ENCODE results near the gene IL10RA.
"Not testable (repeated sequence)": the region's sequence is repeated elsewhere in the genome, so short reads cannot be mapped to it uniquely, and the experiment has no call there.

IL10RA gene

DNA sequence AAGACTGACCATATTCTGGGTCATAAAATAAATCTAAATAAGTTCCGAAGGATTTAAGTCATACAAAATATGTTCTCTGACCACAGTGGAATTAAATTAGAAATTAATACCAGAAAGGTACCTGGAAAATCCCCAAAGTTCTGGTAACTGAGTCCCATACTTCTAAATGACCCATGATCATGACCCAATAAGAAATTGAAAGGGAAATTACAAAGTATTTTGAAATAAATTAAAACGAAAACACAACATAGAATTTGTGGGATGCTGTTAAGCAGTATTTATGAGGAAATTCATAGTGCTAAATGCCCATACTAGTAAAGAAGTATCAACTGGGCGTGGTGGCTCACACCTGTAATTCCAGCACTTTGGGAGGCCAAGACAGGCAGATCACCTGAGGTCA, 23.4 kb upstream of the IL10RA start:
- no peak for DNase-seq (ENCODE audit: low read depth in 2 of 2)

DNA sequence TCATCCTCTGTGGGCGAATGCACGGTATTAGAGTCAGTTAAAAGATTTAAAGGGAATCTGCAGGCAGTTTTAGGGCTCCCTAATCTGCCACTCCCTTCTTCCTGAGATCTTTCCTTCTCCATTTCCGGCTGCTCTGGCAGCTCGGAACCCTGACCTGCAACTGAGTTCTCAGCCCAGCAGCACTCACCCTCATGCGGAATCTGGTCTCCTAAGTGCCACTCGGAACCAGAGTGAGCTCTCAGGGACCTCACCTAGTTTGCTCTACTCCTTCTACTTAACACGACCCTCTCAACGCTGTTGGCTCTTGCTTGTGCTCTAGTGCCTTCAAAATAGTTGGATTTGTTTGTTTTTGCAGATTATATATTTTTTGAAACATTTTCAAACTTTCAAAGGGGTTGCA, 19.3 kb upstream of the IL10RA start:
- DNase-seq (ENCODE audit: low read depth in 2 of 2), result no peak

DNA sequence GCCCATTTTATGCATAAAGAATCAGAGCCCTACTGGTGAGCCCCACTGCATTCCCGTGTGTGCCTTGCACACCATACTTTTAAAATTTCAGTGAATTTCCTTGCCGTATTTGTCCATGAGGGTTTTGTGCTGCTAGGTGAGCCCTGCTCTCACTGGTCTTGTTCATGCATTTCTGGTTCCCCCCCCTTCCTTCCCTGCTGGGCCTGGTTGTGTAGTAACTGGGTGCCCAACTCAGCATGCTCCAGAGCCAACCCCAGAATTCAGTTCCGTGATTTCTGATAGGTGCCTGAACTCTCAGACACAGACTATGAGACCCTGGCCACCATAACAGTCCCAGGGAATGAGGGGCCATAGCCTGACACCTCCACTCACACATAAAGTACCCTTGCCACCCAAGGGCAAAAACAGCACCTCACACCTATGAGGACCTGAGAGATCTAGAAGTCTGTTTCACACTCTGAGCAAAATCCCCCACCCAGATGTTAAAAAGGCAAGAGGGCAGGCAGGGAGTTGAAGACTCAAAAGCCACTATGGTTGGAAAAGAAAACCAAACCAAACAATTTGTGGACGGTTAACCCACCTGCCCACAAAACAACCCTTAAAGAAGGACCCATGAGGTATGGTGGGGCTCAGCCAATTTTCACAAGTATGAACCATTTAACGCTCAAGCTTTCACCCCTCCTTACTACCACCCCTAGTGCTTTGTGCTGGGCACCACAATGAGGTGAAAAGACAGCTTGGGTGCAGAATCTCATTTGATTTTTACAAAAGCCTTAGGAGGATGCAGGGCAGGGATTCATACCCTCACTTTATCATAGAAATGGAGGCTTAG, 16.8 kb upstream of the IL10RA start:
- DNase-seq (ENCODE audit: low read depth in 2 of 2), result no peak

GRCh38 chr11:117970400-117971024, 15.7 kb upstream of the IL10RA start:
- no peak for DNase-seq (ENCODE audit: low read depth in 2 of 2)

GRCh38 chr11:117972044-117972443, 14.2 kb upstream of the IL10RA start:
- DNase-seq (ENCODE audit: low read depth in 2 of 2), result no peak

- DNase-seq (ENCODE audit: low read depth in 2 of 2), result no peak
Measured at GRCh38 chr11:117972629-117973502, 13.3 kb upstream of the IL10RA start.

DNA sequence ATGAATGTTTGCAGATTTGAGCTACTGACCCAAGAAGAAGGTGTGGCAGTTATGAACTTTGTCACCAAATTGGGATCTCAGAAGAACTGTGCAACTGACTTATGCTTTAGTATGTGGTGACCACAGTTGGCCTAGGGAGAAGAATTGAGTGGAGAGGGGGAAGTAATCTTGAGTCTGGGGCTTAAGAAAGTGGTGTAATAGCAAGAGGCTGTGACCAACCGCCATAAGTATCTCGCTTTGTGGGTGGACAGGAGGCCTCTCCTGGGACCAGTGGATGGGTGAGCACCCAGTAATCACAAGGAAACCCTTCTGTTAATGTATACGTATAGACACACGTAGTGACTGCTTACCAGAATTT, 12.7 kb upstream of the IL10RA start:
- DNase-seq (ENCODE audit: low read depth in 2 of 2), result no peak

DNA sequence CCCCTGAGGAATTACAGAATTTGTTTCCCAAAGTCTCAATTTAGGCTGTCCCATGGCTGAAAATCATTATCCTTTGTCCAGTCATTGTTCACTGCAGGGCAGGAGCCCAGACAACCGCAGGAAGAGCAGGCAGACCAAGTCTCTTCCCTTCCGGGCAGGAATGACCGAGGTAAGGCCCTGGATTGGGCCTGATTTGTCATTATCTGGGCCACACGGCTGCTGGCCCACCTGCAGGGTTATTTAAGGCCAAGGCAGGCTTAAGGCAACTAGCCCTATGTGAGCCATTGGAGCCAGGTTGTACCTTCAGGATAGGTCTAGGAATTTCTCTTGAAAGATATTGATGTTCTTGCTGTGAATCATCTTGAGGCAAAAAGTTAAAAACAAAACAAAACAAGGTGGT, 9.7 kb upstream of the IL10RA start:
- no peak for DNase-seq (ENCODE audit: low read depth in 2 of 2)

DNA sequence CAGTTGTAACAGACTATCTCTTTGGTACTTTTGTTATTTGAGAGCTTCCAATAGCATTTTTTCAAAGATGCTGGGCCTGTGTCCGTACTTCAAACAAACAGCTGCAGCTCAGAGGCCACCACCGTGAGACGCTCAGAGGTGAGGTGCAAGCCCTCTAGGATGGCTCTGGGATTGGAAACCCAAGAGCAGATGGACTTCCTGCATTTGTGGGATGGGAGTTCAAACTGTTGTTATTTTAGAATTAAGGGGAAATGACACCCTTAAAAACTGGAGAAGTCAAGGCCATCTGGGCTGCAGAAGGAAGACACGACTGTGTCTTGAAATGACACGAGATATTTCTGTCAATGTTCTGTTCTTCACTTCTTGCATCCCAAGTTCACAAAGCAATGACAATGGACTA, 9.2 kb upstream of the IL10RA start:
- no peak for DNase-seq (ENCODE audit: low read depth in 2 of 2)

DNA sequence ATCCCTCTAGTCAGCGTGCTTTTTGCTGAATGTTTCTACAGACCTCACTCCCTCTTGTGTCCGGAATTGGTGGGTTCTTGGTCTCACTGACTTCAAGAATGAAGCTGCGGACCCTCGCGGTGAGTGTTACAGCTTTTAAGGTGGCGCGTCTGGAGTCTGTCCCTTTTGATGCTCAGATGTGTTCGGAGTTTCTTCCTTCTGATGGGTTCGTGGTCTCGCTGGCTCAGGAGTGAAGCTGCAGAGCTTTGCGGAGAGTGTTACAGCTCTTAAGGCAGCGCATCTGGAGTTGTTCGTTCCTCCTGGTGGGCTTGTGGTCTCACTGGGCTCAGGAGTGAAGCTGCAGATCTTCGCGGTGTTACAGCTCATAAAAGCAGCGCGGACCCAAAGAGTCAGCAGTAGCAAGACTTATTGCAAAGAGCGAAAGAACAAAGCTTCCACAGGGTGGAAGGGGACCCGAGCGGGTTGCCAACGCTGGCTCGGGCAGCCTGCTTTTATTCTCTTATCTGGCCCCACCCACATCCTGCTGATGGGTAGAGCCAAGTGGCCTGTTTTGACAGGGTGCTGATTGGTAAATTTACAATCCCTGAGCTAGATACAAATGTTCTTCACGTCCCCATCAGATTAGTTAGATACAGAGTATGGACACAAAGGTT, 8.5 kb upstream of the IL10RA start:
- not testable (repeated sequence) for DNase-seq (ENCODE audit: low read depth in 2 of 2)

- not testable (repeated sequence) for DNase-seq (ENCODE audit: low read depth in 2 of 2)
Measured at GRCh38 chr11:117978291-117978910, 7.8 kb upstream of the IL10RA start.

- DNase-seq (ENCODE audit: low read depth in 2 of 2), result no peak
Measured at GRCh38 chr11:117978991-117979390, 7.2 kb upstream of the IL10RA start.

DNA sequence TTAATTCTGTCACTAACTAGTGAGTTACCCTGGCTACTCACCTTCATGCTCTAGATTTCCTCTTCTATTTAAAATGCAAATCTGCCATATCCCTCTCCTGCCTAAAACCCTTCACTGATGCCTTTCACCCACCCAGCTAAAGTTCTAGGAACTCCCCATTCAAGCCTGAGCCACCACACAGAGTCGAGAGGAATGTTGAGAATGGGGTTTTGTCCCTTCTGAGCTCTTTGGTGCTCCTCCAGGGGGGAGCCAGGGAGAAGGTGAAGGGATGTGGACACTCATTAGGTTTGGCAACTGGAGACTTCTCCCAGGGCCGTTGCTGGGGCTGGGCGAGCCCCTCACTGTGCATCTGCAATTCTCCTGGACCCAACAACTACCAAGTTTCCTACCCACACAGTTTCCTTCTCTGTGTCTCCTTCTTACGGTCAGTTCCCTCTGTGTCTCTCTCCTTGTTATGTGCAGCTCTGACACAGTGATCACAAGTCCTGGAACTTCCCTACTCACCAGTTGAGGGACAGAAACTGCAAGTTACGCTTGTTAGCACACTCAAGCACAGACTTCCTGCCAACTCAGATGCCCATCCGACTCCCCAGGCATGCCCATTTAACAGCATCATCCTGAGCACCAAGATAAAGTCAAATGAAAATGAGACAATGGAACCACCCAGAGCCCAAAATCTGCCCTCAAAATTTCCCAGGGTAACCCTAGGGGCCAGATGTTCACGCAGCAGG, 6.5 kb upstream of the IL10RA start:
- DNase-seq (ENCODE audit: low read depth in 2 of 2), result no peak

GRCh38 chr11:117980280-117980679, 5.9 kb upstream of the IL10RA start:
- no peak for DNase-seq (ENCODE audit: low read depth in 2 of 2)

GRCh38 chr11:117980720-117981119, 5.5 kb upstream of the IL10RA start:
- DNase-seq (ENCODE audit: low read depth in 2 of 2), result no peak

DNA sequence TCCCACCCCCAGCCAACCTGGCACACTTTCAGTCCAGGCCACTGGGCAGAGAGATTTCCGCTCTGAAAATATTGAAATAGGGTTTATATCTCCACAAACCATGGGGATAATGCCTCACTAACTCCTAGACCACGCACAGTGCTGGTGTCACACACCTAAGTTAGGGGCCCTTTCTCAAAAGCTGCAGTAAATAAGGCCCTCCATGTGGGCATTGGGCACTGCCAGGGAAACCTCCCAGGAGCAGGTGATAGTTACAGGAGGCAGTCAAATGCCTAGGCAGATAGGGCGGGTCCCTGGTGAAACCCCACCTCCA, 3.1 kb upstream of the IL10RA start:
- no peak for DNase-seq (ENCODE audit: low read depth in 2 of 2)

GRCh38 chr11:117984476-117984875, 1.7 kb upstream of the IL10RA start:
- DNase-seq (ENCODE audit: low read depth in 2 of 2), result no peak

- DNase-seq (ENCODE audit: low read depth in 2 of 2), result no peak
Measured at GRCh38 chr11:117986981-117987574, 884 bp downstream of the IL10RA start.

DNA sequence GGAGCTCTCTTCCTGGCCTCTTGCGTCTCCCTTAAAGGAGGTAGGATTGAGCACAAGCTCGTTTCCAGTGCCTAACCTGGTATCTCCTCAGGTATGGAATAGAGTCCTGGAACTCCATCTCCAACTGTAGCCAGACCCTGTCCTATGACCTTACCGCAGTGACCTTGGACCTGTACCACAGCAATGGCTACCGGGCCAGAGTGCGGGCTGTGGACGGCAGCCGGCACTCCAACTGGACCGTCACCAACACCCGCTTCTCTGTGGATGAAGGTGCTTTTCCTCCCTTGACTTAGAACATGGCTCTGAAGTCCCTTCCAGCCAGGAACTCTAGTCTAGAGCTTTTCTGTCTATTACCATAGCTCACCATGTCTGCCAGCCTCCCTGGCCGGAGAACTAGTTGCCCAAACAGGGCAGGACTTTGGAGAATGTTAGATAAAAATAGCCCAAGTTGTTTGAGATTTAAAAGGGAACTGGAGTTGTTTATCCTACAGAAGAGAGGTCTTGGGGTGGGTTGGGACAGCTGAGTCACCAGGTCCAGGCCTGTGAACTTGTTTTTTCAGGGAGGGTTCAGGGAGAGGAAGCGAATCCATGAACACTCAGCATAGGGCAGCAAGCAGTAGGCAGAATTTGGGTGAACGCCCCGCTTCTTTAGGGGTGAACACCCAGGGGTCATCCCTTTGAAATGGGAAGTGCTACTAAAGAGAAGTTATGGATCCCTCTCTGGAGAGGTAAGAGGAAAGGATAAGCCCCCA, 3.3 kb downstream of the IL10RA start:
- no peak for DNase-seq (ENCODE audit: low read depth in 2 of 2)

DNA sequence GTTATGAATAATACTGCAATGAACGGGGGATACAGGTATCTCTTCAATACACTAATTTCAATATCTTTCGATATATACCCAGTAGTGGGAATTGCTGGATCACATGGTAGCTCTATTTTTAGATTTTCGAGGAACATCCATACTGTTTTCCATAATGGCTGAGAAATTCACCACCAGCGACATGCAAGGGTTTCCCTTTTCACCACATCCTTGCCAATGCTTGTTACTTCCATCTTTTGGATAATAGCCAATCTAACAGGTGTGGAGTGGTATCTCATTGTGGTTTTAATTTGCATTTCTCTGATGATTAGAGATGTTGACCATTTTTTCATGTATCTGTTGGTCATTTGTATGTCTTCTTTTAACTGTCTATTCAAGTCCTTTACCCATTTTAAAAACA, 5.9 kb downstream of the IL10RA start:
- DNase-seq (ENCODE audit: low read depth in 2 of 2), result no peak

All from stimulated activated CD8-positive, alpha-beta memory T cell treated with anti-CD3 and anti-CD28 coated beads, Interleukin-2, amount 100 ng/mL, for 1 hour (primary cell).